Muscle of leg (tissue), 11 donors: ENCODE measurements around the gene DGKI. TPM values are rescaled to one million over a fixed set of nuclear protein-coding genes. Genes with fewer than 3 reads are reported as not detected.
A peak's percentile ranks its signal among the peaks of the same experiment; 100 is the strongest.

Experiments
- DNase-seq: peaks from one replicate; pipeline ENCODE4 v3.0.0; 2013
- H3K27ac ChIP-seq: one replicate; pipeline ENCODE4 v1.5.1; 2013; ENCODE audit warnings: mild to moderate bottlenecking, low read length, control low read depth
- H3K27me3 ChIP-seq: one replicate; pipeline ENCODE4 v1.6.1; 2013; ENCODE audit warnings: low read length; ENCODE audit not compliant: control insufficient read depth, insufficient read depth
- H3K36me3 ChIP-seq: one replicate; pipeline ENCODE4 v1.6.1; 2013; ENCODE audit warnings: low read length; ENCODE audit not compliant: control insufficient read depth, insufficient read depth
- H3K4me1 ChIP-seq: one replicate; pipeline ENCODE4 v1.6.1; 2013; ENCODE audit warnings: low read length; ENCODE audit not compliant: control insufficient read depth, insufficient read depth
- H3K4me3 ChIP-seq: one replicate; pipeline ENCODE4 v1.5.1; 2013; ENCODE audit warnings: low read length, control low read depth
- H3K9me3 ChIP-seq: replicated peaks from 2 replicates; pipeline ENCODE4 v1.6.1; 2013; ENCODE audit warnings: low read depth, low read length; ENCODE audit not compliant: control insufficient read depth
- WGBS: methylation state at CpG from one replicate; pipeline ENCODE4 v1.1.5; 2013; ENCODE audit warnings: missing lambda C conversion rate; ENCODE audit not compliant: insufficient coverage; 5-methylcytosine and 5-hydroxymethylcytosine counted together
- polyA plus RNA-seq, 8 donors: library from polyadenylated mRNA; unstranded; fragments of 120-200 nt; gene quantifications; one replicate each; pipeline versions ENCODE4 v1.2.1 to v1.2.3, GENCODE V29; 2013; ENCODE audit warnings: inconsistent platforms in 1 of 8, low replicate concordance in 1 of 8; ENCODE audit not compliant: insufficient read length in 8 of 8, insufficient read depth in 1 of 8
- total RNA-seq: library from RNA; stranded (reverse); fragments of 120-200 nt; gene quantifications from one replicate; pipeline ENCODE4 v1.2.4, GENCODE V29; 2013

The DGKI gene
- total and polyA plus RNA-seq, 9 donors, result 0.52 to 1.4 (median 0.70) TPM

- WGBS, result 81% methylated on average over 6 of the region's 7 CpGs
- Histone ChIP-seq H3K27ac (no peak overlapping the region), H3K4me1 (no peaks in the 10 kb centered on the region), H3K36me3 (no peaks in the 10 kb centered on the region), H3K9me3 (no peaks in the 10 kb centered on the region), H3K27me3 (no peaks in the 10 kb centered on the region), H3K4me3 (no peak overlapping the region)
- no peak for DNase-seq
Measured at GRCh38 chr7:137684316-137684715, 162.5 kb downstream of the DGKI start.

DNA sequence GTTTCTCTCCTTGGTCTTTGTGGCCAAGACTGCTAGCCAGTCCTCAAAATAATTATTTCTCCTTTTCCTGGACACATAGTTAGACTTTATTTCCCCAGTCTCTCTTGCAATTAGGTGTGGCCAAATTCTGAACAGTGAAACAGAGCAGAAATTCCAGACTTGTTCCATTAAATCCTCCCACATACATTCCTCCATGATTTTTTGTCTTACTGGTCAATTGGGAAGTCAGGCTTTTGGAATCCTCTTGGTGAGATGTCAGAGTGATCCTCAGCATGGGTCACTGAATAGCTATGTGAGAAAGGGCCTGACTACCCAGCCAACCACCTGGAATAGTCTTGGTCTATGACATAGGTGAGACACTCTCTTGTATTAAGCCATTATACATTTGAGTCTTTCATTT lies 164.2 kb downstream of the DGKI start:
- H3K27me3 ChIP-seq, result no peaks in the 10 kb centered on the region
- no peaks in the 10 kb centered on the region for H3K36me3 ChIP-seq
- H3K27ac ChIP-seq, result no peak overlapping the region
- DNase-seq, result peak; percentile 20
- H3K4me1 ChIP-seq, result no peaks in the 10 kb centered on the region
- H3K9me3 ChIP-seq, result no peaks in the 10 kb centered on the region
- H3K4me3 ChIP-seq, result no peak overlapping the region

- DNase-seq, result no peak
- H3K9me3 ChIP-seq, result no peaks in the 10 kb centered on the region
- no peak overlapping the region for H3K4me3 ChIP-seq
- WGBS, result 72% methylated on average over 3 of the region's 7 CpGs
- H3K36me3 ChIP-seq, result no peaks in the 10 kb centered on the region
- H3K27me3 ChIP-seq, result no peaks in the 10 kb centered on the region
- H3K4me1 ChIP-seq, result no peaks in the 10 kb centered on the region
- H3K27ac ChIP-seq, result no peak overlapping the region
Measured at GRCh38 chr7:137681657-137682562, 164.9 kb downstream of the DGKI start.

GRCh38 chr7:137674551-137675409 lies 172.0 kb downstream of the DGKI start:
- Histone ChIP-seq H3K36me3 (no peaks in the 10 kb centered on the region), H3K4me1 (no peaks in the 10 kb centered on the region), H3K27me3 (no peaks in the 10 kb centered on the region), H3K27ac (no peak overlapping the region), H3K4me3 (no peak overlapping the region), H3K9me3 (no peaks in the 10 kb centered on the region)
- DNase-seq, result no peak
- WGBS, result 69% methylated on average over 7 of the region's 11 CpGs

- Histone ChIP-seq H3K27ac (no peak overlapping the region), H3K9me3 (no peaks in the 10 kb centered on the region), H3K36me3 (no peaks in the 10 kb centered on the region), H3K27me3 (no peaks in the 10 kb centered on the region), H3K4me3 (no peak overlapping the region), H3K4me1 (no peaks in the 10 kb centered on the region)
- no peak for DNase-seq
- WGBS, result 65% methylated on average over 2 of the region's 3 CpGs
Measured at GRCh38 chr7:137674048-137674447, 172.7 kb downstream of the DGKI start.

- no peak overlapping the region for H3K27ac ChIP-seq
- no peaks in the 10 kb centered on the region for H3K9me3 ChIP-seq
- no peaks in the 10 kb centered on the region for H3K36me3 ChIP-seq
- DNase-seq, result no peak
- no peaks in the 10 kb centered on the region for H3K27me3 ChIP-seq
- 100% methylated on average over 2 of the region's 5 CpGs for WGBS
- no peaks in the 10 kb centered on the region for H3K4me1 ChIP-seq
- H3K4me3 ChIP-seq, result no peak overlapping the region
Measured at GRCh38 chr7:137671920-137672319, 174.9 kb downstream of the DGKI start.

DNA sequence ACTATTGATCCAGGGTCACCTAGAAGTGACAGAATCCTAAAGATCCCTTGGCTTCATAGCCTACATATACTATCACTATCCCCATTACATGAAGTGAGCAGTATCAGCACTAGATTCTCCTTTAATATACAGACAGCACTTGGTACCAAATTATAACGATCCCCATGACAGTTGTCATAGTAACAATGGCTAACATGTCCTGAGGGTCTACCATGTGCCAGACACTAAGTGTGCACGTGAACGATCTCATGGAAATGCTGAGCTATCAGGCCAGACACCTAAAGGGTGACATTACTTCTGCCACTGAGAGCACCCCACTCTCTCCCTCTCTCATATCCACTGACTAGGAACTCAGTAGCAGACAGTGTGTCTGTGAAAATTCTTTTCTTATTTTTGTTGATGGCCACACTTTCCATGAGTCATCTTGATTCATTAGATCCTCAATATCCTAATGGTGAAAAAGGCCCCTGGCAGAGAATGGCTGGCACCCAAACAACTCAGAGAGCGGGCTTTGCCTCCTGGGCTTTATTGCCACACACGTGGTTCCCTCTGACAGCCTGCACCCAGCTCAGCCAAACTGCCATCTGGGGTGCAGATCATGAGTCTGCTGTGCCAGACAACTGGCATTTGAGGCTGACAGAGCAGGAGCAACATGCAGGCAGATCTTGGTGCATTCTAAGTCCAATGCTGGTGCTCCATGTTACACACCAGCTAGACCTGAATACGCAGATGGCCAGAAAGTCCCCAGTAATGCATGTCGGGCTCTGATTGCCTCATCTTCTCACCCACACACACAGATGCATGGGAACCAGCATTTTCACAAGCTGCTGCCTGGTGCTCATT lies 176.3 kb downstream of the DGKI start:
- no peak for DNase-seq
- 88% methylated on average over 5 of the region's 7 CpGs for WGBS
- H3K27ac ChIP-seq, result no peak overlapping the region
- H3K9me3 ChIP-seq, result no peaks in the 10 kb centered on the region
- no peaks in the 10 kb centered on the region for H3K36me3 ChIP-seq
- no peaks in the 10 kb centered on the region for H3K4me1 ChIP-seq
- no peaks in the 10 kb centered on the region for H3K27me3 ChIP-seq
- no peak overlapping the region for H3K4me3 ChIP-seq

DNA sequence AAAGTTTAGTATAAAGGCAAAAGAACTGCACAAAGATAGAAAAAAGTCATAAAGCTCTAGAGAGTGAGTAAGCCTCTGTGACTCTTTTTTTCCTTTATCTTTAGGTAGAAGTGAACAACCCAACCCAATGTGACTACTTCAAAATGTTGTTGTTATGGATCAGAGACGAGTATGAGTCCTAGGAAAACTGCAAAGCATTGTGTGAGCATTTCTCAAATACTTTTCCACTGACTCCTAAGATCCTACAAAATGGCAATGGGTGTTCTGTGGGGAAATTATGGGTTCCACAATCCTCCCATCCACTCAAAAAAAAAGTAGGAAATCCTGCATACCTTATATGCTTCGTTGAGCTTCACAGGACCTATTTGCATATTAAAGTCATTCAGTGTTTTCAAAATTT lies 177.1 kb downstream of the DGKI start:
- Histone ChIP-seq H3K4me3 (no peak overlapping the region), H3K9me3 (no peaks in the 10 kb centered on the region), H3K36me3 (no peaks in the 10 kb centered on the region), H3K4me1 (no peaks in the 10 kb centered on the region), H3K27ac (no peak overlapping the region), H3K27me3 (no peaks in the 10 kb centered on the region)
- no peak for DNase-seq
- no CpG with 5 or more reads among the region's 2 CpGs for WGBS

GRCh38 chr7:137668404-137668803 lies 178.4 kb downstream of the DGKI start:
- Histone ChIP-seq H3K4me3 (no peak overlapping the region), H3K36me3 (no peaks in the 10 kb centered on the region), H3K27me3 (no peaks in the 10 kb centered on the region), H3K4me1 (no peaks in the 10 kb centered on the region), H3K27ac (no peak overlapping the region), H3K9me3 (no peaks in the 10 kb centered on the region)
- 82% methylated on average over 1 of the region's 2 CpGs for WGBS
- DNase-seq, result no peak
